WERI-Rb-1 (cell line): ENCODE data around the gene AP5Z1.
"Not testable (repeated sequence)": the region's sequence is repeated elsewhere in the genome, so short reads cannot be mapped to it uniquely, and the experiment has no call there.

Experiments
- DNase-seq: peaks from one replicate; pipeline ENCODE4 v3.0.0-alpha.2; 2020
- H3K27ac ChIP-seq: fragments of 250-450 bp; sonication (Bioruptor Pico); 2 replicates; pipeline ENCODE4 v1.5.1; 2020; ENCODE audit warnings: mild to moderate bottlenecking, moderate library complexity
- H3K27me3 ChIP-seq: fragments of 250-450 bp; sonication (Bioruptor Pico); 2 replicates; pipeline ENCODE4 v1.5.1; 2021; ENCODE audit warnings: mild to moderate bottlenecking, low read depth, moderate library complexity; ENCODE audit not compliant: insufficient read depth, severe bottlenecking
- H3K36me3 ChIP-seq: fragments of 250-450 bp; sonication (Bioruptor Pico); 2 replicates; pipeline ENCODE4 v1.5.1; 2020; ENCODE audit warnings: mild to moderate bottlenecking, moderate library complexity
- H3K4me3 ChIP-seq: 2 replicates; pipeline ENCODE4 v1.5.1; 2011; ENCODE audit warnings: low read depth, mild to moderate bottlenecking, control low read depth, low read length
- H3K9me3 ChIP-seq: fragments of 250-450 bp; sonication (Bioruptor Pico); 2 replicates; pipeline ENCODE4 v1.5.1; 2021; ENCODE audit warnings: mild to moderate bottlenecking, moderate library complexity; ENCODE audit not compliant: severe bottlenecking
- CTCF ChIP-seq: IDR thresholded peaks from 2 replicates; pipeline ENCODE4 v1.5.1; 2011; ENCODE audit warnings: low read depth, mild to moderate bottlenecking, control low read depth, inconsistent platforms, low read length

Gene AP5Z1

GRCh38 chr7:4798706-4799235, 23.3 kb downstream of the AP5Z1 start:
- H3K27ac ChIP-seq: peak overlapping the region; percentile 55
- TF ChIP-seq CTCF: no peak
- no peak overlapping the region for H3K4me3 ChIP-seq
- H3K36me3 ChIP-seq: peaks cover 35% of the 10 kb centered on the region
- DNase-seq: peak; percentile 43
- H3K9me3 ChIP-seq: no peaks in the 10 kb centered on the region
- H3K27me3 ChIP-seq: no peaks in the 10 kb centered on the region

- Histone ChIP-seq H3K36me3 (peaks cover 32% of the 10 kb centered on the region), H3K27ac (peak overlapping the region; percentile 73), H3K4me3 (no peak overlapping the region), H3K27me3 (no peaks in the 10 kb centered on the region), H3K9me3 (no peaks in the 10 kb centered on the region)
- no peak for TF ChIP-seq CTCF
- DNase-seq: peak; percentile 62
These were observed 24.3 kb downstream of the AP5Z1 start for GRCh38 chr7:4799508-4800268.

GRCh38 chr7:4800487-4800886, 25.1 kb downstream of the AP5Z1 start:
- DNase-seq: no peak
- Histone ChIP-seq H3K27ac (peak overlapping the region; percentile 73), H3K9me3 (no peaks in the 10 kb centered on the region), H3K27me3 (no peaks in the 10 kb centered on the region), H3K36me3 (peaks cover 29% of the 10 kb centered on the region), H3K4me3 (no peak overlapping the region)
- TF ChIP-seq CTCF: no peak

- TF ChIP-seq CTCF: no peak
- Histone ChIP-seq H3K4me3 (no peak overlapping the region), H3K36me3 (peaks cover 26% of the 10 kb centered on the region), H3K27me3 (no peaks in the 10 kb centered on the region), H3K9me3 (no peaks in the 10 kb centered on the region), H3K27ac (peak overlapping the region; percentile 73)
- peak; percentile 67 for DNase-seq
These were observed 25.8 kb downstream of the AP5Z1 start for GRCh38 chr7:4800926-4801838.

- DNase-seq: no peak
- no peaks in the 10 kb centered on the region for H3K9me3 ChIP-seq
- no peaks in the 10 kb centered on the region for H3K27me3 ChIP-seq
- H3K36me3 ChIP-seq: peaks cover 23% of the 10 kb centered on the region
- H3K4me3 ChIP-seq: no peak overlapping the region
- TF ChIP-seq CTCF: no peak
- H3K27ac ChIP-seq: peak overlapping the region; percentile 73
These were observed 26.4 kb downstream of the AP5Z1 start for GRCh38 chr7:4801839-4802231.

- H3K27me3 ChIP-seq, DNase-seq, H3K27ac ChIP-seq, H3K4me3 ChIP-seq, H3K9me3 ChIP-seq: not testable (repeated sequence)
- H3K36me3 ChIP-seq: peaks cover 16% of the 10 kb centered on the region
These were observed 27.2 kb downstream of the AP5Z1 start for GRCh38 chr7:4802577-4802976.
